ENCODE data around the gene HRK. TPM values are rescaled to one million over a fixed set of nuclear protein-coding genes. Genes with fewer than 3 reads are reported as not detected.
A peak's percentile ranks its signal among the peaks of the same experiment; 100 is the strongest.

HRK gene
- total and polyA plus RNA-seq, 2 of the 8 experiments (the other 6 are each of a cell fraction or from before 2014, with no cell fraction given) = 1.6 to 2.7 TPM

DNA sequence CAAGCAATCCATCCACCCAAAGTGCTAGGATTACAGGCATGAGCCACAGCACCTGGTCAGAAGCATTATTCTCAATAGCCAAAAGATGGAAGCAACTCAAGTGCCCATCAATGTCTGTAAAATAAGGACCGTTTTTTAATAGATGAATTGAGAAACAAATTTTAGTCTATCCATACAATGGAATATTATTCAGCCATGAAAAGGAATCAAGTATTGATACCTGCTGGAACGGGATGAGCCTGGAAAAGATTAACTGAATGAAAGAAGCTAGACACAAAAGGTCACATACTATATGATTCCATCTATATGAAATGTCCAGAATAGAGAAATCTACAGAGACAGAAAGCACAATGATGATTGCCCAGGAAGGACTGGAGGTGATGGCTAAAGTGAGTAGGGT is 20.4 kb upstream of the HRK start:
- TF ChIP-seq BCL11A (IDR thresholded peaks at IDR 0.05; ENCODE audit: low read depth in 2 of 2, low read length in 2 of 2) (no peak), KDM1A (IDR thresholded peaks at IDR 0.05; ENCODE audit: borderline replicate concordance, low read length) (0 out of 2 replicates have a peak, but pooled peaks have one; percentile 23), YY1 (IDR thresholded peaks at IDR 0.05; ENCODE audit: low read depth, low read length) (no peak), BACH1 (IDR thresholded peaks at IDR 0.05; ENCODE audit: low read length) (no peak)
- TF ChIP-seq, protein P1, sequence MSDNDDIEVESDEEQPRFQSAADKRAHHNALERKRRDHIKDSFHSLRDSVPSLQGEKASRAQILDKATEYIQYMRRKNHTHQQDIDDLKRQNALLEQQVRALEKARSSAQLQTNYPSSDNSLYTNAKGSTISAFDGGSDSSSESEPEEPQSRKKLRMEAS (IDR thresholded peaks at IDR 0.05) = no peak
- TF ChIP-seq, protein P2, sequence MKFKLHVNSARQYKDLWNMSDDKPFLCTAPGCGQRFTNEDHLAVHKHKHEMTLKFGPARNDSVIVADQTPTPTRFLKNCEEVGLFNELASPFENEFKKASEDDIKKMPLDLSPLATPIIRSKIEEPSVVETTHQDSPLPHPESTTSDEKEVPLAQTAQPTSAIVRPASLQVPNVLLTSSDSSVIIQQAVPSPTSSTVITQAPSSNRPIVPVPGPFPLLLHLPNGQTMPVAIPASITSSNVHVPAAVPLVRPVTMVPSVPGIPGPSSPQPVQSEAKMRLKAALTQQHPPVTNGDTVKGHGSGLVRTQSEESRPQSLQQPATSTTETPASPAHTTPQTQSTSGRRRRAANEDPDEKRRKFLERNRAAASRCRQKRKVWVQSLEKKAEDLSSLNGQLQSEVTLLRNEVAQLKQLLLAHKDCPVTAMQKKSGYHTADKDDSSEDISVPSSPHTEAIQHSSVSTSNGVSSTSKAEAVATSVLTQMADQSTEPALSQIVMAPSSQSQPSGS (IDR thresholded peaks at IDR 0.05; ENCODE audit: low read length) = no peak

More for the DNA sequence above, 20.4 kb upstream of the HRK start:
- FAIRE-seq (no peak), DNase-seq (ENCODE audit: low read depth in 1 of 2, low spot score in 2 of 2) (no peak)
- Histone ChIP-seq H2BK15ac (ENCODE audit: low read length) (no peak overlapping the region), H3K18ac (ENCODE audit: extremely low read depth, low read length) (no peak overlapping the region), H3K23me2 (ENCODE audit: low read depth, low read length) (no peaks in the 10 kb centered on the region), H3K56ac (replicated peaks; ENCODE audit: insufficient read length, low read depth, low read length) (no peak overlapping the region), H3K79me2 (ENCODE audit: control insufficient read depth in 1 of 2, insufficient read depth in 2 of 2, low read length in 2 of 2) (no peaks in the 10 kb centered on the region), H2AFZ (ENCODE audit: low read length) (no peak overlapping the region), H2BK20ac (ENCODE audit: low read length) (no peak overlapping the region), H4K20me1 (replicated peaks in 1 of 2; ENCODE audit: control insufficient read depth in 1 of 2, insufficient read depth in 2 of 2, low read length in 2 of 2) (no peaks in the 10 kb centered on the region), H3K36me3 (ENCODE audit: control insufficient read depth in 2 of 4, insufficient read depth in 4 of 4, low read length in 3 of 4) (no peaks in the 10 kb centered on the region), H3K4me3 (ENCODE audit: extremely low read depth in 1 of 4, insufficient read depth in 2 of 4, low read depth in 3 of 4, low read length in 4 of 4) (no peak overlapping the region), H2AK5ac (ENCODE audit: low read depth, low read length) (no peak overlapping the region), H3K27me3 (replicated peaks in 1 of 4; ENCODE audit: control insufficient read depth in 3 of 4, extremely low read depth in 1 of 4, insufficient read depth in 3 of 4, low read length in 3 of 4) (no peaks in the 10 kb centered on the region), H3K23ac (ENCODE audit: insufficient read length) (no peak overlapping the region), H3K27ac (ENCODE audit: low read depth, low read length) (no peak overlapping the region), H3K14ac (ENCODE audit: insufficient read length) (no peak overlapping the region), H2BK5ac (ENCODE audit: low read depth, low read length) (no peak overlapping the region), H2BK12ac (ENCODE audit: low read depth, low read length) (no peak overlapping the region), H3K9me3 (ENCODE audit: insufficient read depth in 2 of 2, low read depth in 1 of 2, low read length in 1 of 2) (no peaks in the 10 kb centered on the region), H4K5ac (ENCODE audit: insufficient read length, low read depth, low read length) (no peak overlapping the region), H4K8ac (ENCODE audit: extremely low read depth, insufficient read depth, low read length) (no peak overlapping the region), H2BK120ac (replicated peaks; ENCODE audit: low read depth, low read length) (no peak overlapping the region), H3K4me1 (replicated peaks in 1 of 4; ENCODE audit: control insufficient read depth in 3 of 4, insufficient read depth in 4 of 4, low read length in 3 of 4) (no peaks in the 10 kb centered on the region; a peak in 1 of 7 replicates), H4K91ac (replicated peaks; ENCODE audit: insufficient read length, low read length) (no peak overlapping the region), H3K4ac (replicated peaks; ENCODE audit: insufficient read length, low read depth, low read length) (no peak overlapping the region), H3K4me2 (ENCODE audit: insufficient read depth in 1 of 2, low read depth in 2 of 2, low read length in 2 of 2) (no peak overlapping the region), H3K79me1 (ENCODE audit: low read depth, low read length) (no peaks in the 10 kb centered on the region), H3K9ac (replicated peaks in 1 of 4; ENCODE audit: extremely low read depth in 1 of 4, low read depth in 3 of 4, low read length in 3 of 4) (no peak overlapping the region)
- ChIA-PET POLR2A (ENCODE audit: partially characterized antibody) (interaction anchor here (0.6 kb wide), 1 partner anchor 20 kb away, joined by 3 read pairs; no protein-coding TSS in a partner anchor), CTCF (ENCODE audit: partially characterized antibody) (interaction anchor here (0.6 to 1.2 kb wide), 4 partner anchors 15 to 40 kb away, joined by 3 to 5 read pairs (median 4); no protein-coding TSS in a partner anchor)
- 86% methylated on average over 2 of the region's 2 CpGs; no CpG with 5 or more reads in 1 of the 2 experiments for WGBS, 2 experiments (ENCODE audit: extremely low coverage in 1 of 2, insufficient coverage in 1 of 2, insufficient read length in 1 of 2, insufficient replicate concordance in 2 of 2, low coverage in 1 of 2, low lambda C conversion rate in 2 of 2, missing lambda C conversion rate in 1 of 2)
